ENCODE measurements around the gene COX4I1. TPM values are rescaled to one million over a fixed set of nuclear protein-coding genes. Genes with fewer than 3 reads are reported as not detected.
A peak's percentile ranks its signal among the peaks of the same experiment; 100 is the strongest.

COX4I1 gene
- total and polyA plus RNA-seq, 10 of the 15 experiments (the other 5 are each of a cell fraction or from before 2014, with no cell fraction given) = 480 to 1,889 (median 872) TPM

- peak; percentile 72; the same call in 1 of the 2 replicates for TF ChIP-seq PAX5 (IDR thresholded peaks at IDR 0.05; ENCODE audit: borderline replicate concordance, low read depth, low read length)
- TF ChIP-seq, protein P1, sequence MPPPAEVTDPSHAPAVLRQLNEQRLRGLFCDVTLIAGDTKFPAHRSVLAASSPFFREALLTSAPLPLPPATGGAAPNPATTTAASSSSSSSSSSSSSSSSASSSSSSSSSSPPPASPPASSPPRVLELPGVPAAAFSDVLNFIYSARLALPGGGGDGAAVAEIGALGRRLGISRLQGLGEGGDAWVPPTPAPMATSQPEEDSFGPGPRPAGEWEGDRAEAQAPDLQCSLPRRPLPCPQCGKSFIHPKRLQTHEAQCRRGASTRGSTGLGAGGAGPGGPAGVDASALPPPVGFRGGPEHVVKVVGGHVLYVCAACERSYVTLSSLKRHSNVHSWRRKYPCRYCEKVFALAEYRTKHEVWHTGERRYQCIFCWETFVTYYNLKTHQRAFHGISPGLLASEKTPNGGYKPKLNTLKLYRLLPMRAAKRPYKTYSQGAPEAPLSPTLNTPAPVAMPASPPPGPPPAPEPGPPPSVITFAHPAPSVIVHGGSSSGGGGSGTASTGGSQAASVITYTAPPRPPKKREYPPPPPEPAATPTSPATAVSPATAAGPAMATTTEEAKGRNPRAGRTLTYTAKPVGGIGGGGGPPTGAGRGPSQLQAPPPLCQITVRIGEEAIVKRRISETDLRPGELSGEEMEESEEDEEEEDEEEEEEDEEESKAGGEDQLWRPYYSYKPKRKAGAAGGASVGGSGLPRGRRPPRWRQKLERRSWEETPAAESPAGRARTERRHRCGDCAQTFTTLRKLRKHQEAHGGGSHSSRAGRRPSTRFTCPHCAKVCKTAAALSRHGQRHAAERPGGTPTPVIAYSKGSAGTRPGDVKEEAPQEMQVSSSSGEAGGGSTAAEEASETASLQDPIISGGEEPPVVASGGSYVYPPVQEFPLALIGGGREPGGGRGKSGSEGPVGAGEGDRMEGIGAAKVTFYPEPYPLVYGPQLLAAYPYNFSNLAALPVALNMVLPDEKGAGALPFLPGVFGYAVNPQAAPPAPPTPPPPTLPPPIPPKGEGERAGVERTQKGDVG (CRISPR knock-in tag; IDR thresholded peaks at IDR 0.05) = no peak
- TF ChIP-seq GATAD2B (conservative IDR thresholded peaks at IDR 0.05; ENCODE audit: low read depth) = 0 out of 2 replicates have a peak, but pooled peaks have one; percentile 22
- TF ChIP-seq TCF12 (IDR thresholded peaks at IDR 0.05; ENCODE audit: low read depth, low read length) = peak; percentile 97
- no peak for TF ChIP-seq NKRF (conservative IDR thresholded peaks at IDR 0.05)
- TF ChIP-seq ELK1 (IDR thresholded peaks at IDR 0.05; ENCODE audit: low read depth, low read length) = no peak
- TF ChIP-seq YY1 (IDR thresholded peaks at IDR 0.05; ENCODE audit: low read depth, low read length) = peak; percentile 72
- no peak for TF ChIP-seq EED (IDR thresholded peaks at IDR 0.05; ENCODE audit: low read depth)
- TF ChIP-seq ZNF217 (IDR thresholded peaks at IDR 0.05) = no peak
- no peak for TF ChIP-seq SREBF2 (IDR thresholded peaks at IDR 0.05; ENCODE audit: low read length)
- no peak; the same call in 1 of the 2 replicates for TF ChIP-seq IKZF1 (conservative IDR thresholded peaks at IDR 0.05)
- no peak for TF ChIP-seq BCL3 (IDR thresholded peaks at IDR 0.05; ENCODE audit: borderline replicate concordance, insufficient read depth, low read depth, low read length, poor library complexity, severe bottlenecking)
- TF ChIP-seq PKNOX1 (IDR thresholded peaks at IDR 0.05) = peak; percentile 23; the same call in 1 of the 2 replicates
- no peak for TF ChIP-seq NR2F1 (conservative IDR thresholded peaks at IDR 0.05)
- TF ChIP-seq PRDM15 (CRISPR knock-in tag; IDR thresholded peaks at IDR 0.05) = no peak
- TF ChIP-seq BHLHE40 (IDR thresholded peaks at IDR 0.05; ENCODE audit: borderline replicate concordance in 1 of 2, low read depth in 2 of 2, low read length in 1 of 2) = peak; percentile 8 to 70; a peak in 2 of 4 replicates
Observed at GRCh38 chr16:85832570-85833218, 33.2 kb downstream of the COX4I1 start (continued).

Measured in GM12878 (cell line).